Tibial artery (tissue), 4 donors: Measurements from ENCODE around the gene ACADL.

ENCODE experiments used
- DNase-seq, 2 donors: peaks; one replicate each; pipeline ENCODE4 v3.0.0-alpha.2; 2019
- H3K27ac ChIP-seq, 2 donors: fragments of 200-600 bp; sonication (generic) in 1 of 2; 1 replicate in 1 of 2; 2 replicates in 1 of 2; pipeline ENCODE4 v1.5.1; 2018 to 2019; ENCODE audit warnings: mild to moderate bottlenecking in 1 of 2
- H3K27me3 ChIP-seq, 2 donors: fragments of 200-600 bp; sonication (generic) in 1 of 2; one replicate each; pipeline versions ENCODE4 v1.5.1 to v1.6.0; 2016 to 2019
- H3K36me3 ChIP-seq, 3 donors: fragments of 200-600 bp; sonication (generic) in 2 of 3; one replicate each; pipeline ENCODE4 v1.5.1; 2016 to 2019; ENCODE audit warnings: mild to moderate bottlenecking in 2 of 3
- H3K4me1 ChIP-seq, 4 donors: fragments of 200-600 bp; sonication (generic) in 2 of 4; 1 replicate in 3 of 4; 2 replicates in 1 of 4; pipeline ENCODE4 v1.5.1; 2016 to 2019
- H3K4me3 ChIP-seq, 2 donors: fragments of 200-600 bp; sonication (generic) in 1 of 2; 1 replicate in 1 of 2; 2 replicates in 1 of 2; pipeline ENCODE4 v1.5.1; 2018 to 2019; ENCODE audit warnings: mild to moderate bottlenecking in 2 of 2
- H3K9me3 ChIP-seq, 3 donors: fragments of 200-600 bp; sonication (generic) in 1 of 3; one replicate each; pipeline ENCODE4 v1.5.1; 2016 to 2019
- intact Hi-C: fragments of 100-400 bp; cut with DNase I; formaldehyde crosslinking; loops from one replicate; pipeline ENCODE4 v1.15.0; 2023; ENCODE audit warnings: low total_unique reads
- TF ChIP-seq, protein P1 (sequence below), 2 experiments: fragments of 200-600 bp in 1 of 2; fragments of 450-650 bp in 1 of 2; IDR thresholded peaks; one replicate each; pipeline ENCODE4 v1.5.1; 2017 to 2019; ENCODE audit warnings: antibody characterized with exemption in 2 of 2, mild to moderate bottlenecking in 1 of 2, moderate library complexity in 1 of 2

Gene ACADL

DNA sequence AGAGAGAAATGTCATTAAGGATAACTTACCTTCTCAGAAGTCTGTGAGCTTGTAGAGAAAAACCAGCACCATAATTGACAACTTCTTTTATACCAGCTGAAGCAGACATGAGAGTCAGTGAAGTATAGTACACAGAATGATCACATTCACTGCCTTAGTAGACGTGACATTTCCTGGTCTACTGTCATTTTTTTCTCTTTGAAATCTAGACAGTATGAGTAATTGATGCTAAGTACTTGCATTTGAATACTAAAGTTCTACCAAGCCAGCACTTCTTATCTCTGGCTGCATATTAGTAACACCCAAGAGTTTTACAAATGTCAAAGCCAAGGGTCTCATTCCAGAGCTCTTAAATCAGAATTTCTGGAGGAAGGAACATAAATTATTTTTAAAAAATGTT, 25.4 kb upstream of the ACADL start:
- Histone ChIP-seq H3K27me3 (no peaks in the 10 kb centered on the region), H3K36me3 (no peaks in the 10 kb centered on the region), H3K27ac (no peak overlapping the region), H3K9me3 (no peaks in the 10 kb centered on the region), H3K4me3 (no peak overlapping the region), H3K4me1 (peaks cover 0 to 10% (median 0%) of the 10 kb centered on the region in 4 donors)
- TF ChIP-seq, protein P1, sequence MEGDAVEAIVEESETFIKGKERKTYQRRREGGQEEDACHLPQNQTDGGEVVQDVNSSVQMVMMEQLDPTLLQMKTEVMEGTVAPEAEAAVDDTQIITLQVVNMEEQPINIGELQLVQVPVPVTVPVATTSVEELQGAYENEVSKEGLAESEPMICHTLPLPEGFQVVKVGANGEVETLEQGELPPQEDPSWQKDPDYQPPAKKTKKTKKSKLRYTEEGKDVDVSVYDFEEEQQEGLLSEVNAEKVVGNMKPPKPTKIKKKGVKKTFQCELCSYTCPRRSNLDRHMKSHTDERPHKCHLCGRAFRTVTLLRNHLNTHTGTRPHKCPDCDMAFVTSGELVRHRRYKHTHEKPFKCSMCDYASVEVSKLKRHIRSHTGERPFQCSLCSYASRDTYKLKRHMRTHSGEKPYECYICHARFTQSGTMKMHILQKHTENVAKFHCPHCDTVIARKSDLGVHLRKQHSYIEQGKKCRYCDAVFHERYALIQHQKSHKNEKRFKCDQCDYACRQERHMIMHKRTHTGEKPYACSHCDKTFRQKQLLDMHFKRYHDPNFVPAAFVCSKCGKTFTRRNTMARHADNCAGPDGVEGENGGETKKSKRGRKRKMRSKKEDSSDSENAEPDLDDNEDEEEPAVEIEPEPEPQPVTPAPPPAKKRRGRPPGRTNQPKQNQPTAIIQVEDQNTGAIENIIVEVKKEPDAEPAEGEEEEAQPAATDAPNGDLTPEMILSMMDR (IDR thresholded peaks at IDR 0.05): no peak
- no peak for DNase-seq
- intact Hi-C loops: loop anchor here (5.0 kb wide), 1 partner anchor 147 kb away; no protein-coding TSS in a partner anchor

DNA sequence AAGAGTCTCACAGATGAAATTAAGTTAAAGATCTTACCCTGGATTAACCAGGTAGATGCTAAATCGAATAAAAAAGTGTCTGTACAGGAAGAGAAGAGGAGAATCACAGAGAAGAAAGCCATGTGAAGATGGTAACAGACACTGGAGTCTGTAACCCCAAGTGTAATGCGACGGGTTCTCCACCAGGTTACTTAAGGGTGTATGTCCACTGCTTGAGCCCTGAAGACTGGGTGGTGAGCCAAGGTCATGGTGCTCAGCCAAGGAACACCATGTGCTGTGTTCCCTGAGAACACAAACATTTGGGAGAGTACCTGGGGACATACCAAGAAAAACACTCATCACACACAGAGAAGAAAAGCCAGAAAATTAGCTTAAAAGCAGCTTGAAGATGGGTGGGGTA, 8.2 kb upstream of the ACADL start:
- H3K9me3 ChIP-seq: no peaks in the 10 kb centered on the region
- intact Hi-C loops: no loop called here
- TF ChIP-seq, protein P1 (IDR thresholded peaks at IDR 0.05): peak; percentile 62 to 83
- peak overlapping the region; percentile 73 to 81 for H3K27ac ChIP-seq
- no peaks in the 10 kb centered on the region for H3K36me3 ChIP-seq
- peak; percentile 86 to 92 for DNase-seq
- peaks cover 0 to 54% (median 14%) of the 10 kb centered on the region in 4 donors for H3K4me1 ChIP-seq
- no peak overlapping the region for H3K4me3 ChIP-seq
- H3K27me3 ChIP-seq: no peaks in the 10 kb centered on the region

DNA sequence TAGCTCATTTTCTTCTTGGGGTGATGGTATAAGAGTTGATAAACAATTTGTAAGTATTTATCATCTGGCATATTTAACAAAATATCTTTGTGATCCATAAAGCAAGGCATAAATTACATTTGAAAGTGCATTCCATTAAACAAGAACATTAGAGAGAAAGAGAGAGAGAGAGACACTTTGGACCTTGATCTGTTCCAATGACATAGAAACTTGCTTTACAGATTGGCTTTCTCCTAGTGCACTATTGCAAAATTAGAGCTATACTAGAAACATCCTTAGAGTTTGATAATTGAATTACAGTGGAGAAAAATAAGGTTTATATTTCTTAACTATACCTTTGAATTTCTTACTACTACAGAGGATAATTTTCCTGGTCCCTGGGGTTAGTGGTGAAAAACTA, 5.7 kb upstream of the ACADL start:
- intact Hi-C loops: no loop called here
- H3K27ac ChIP-seq: peak overlapping the region; percentile 52 to 63

DNA sequence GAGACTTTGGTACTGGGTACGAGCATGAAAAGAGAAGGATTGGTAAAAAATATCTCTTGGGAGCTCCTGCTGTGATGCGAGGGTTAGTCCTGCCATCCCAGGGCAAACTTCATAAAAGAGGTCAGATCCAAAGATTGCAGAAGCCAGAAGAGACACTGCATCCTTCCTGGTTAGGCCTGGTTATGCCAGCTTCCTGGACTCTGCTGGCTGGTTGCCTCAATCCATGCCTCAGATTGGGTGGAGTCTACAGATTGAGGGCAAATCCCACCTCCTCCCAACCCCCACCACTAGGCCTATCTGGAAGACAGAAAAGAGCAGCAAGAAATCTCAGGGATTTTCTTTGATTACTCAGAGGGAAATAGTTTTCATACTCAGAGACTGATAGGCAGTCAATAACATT, 5.3 kb upstream of the ACADL start:
- H3K4me1 ChIP-seq: peaks cover 0 to 77% (median 21%) of the 10 kb centered on the region in 4 donors
- no peak overlapping the region for H3K4me3 ChIP-seq
- DNase-seq: no peak
- no peaks in the 10 kb centered on the region for H3K27me3 ChIP-seq
- peak overlapping the region; percentile 52 to 63 for H3K27ac ChIP-seq
- TF ChIP-seq, protein P1 (IDR thresholded peaks at IDR 0.05): no peak
- no peaks in the 10 kb centered on the region for H3K36me3 ChIP-seq
- intact Hi-C loops: no loop called here
- H3K9me3 ChIP-seq: no peaks in the 10 kb centered on the region

More for the DNA sequence above, 5.7 kb upstream of the ACADL start:
- no peaks in the 10 kb centered on the region for H3K36me3 ChIP-seq
- H3K4me3 ChIP-seq: no peak overlapping the region
- H3K27me3 ChIP-seq: no peaks in the 10 kb centered on the region
- no peak for DNase-seq
- TF ChIP-seq, protein P1 (IDR thresholded peaks at IDR 0.05): no peak
- peaks cover 0 to 72% (median 18%) of the 10 kb centered on the region in 4 donors for H3K4me1 ChIP-seq
- H3K9me3 ChIP-seq: no peaks in the 10 kb centered on the region

DNA sequence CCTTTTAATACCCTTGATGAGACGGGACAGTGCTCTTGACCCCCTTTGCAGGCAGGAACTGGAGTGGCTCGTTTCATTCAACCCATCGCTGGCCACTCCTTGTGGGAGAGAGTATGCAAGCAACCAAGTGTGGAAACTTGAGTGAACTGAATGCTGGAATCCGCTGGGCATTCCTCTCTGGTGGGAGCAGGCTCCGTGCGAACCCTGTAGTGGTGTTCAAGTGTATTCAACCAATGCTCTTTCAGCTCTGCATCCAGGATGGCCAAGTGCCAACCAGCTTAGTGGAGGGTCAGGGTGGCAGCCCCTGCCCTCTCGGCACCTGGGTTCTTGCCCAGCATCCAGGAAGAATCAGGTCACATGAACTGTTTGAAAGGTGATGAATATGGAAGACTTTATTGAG, 3.3 kb upstream of the ACADL start:
- no peaks in the 10 kb centered on the region for H3K9me3 ChIP-seq
- no peak overlapping the region for H3K27ac ChIP-seq
- TF ChIP-seq, protein P1 (IDR thresholded peaks at IDR 0.05): no peak
- H3K27me3 ChIP-seq: no peaks in the 10 kb centered on the region
- peaks cover 0 to 59% (median 16%) of the 10 kb centered on the region in 4 donors for H3K4me1 ChIP-seq
- no peak for DNase-seq
- H3K36me3 ChIP-seq: no peaks in the 10 kb centered on the region
- intact Hi-C loops: no loop called here
- no peak overlapping the region for H3K4me3 ChIP-seq
